OCI-LY3 (cell line): ENCODE results near the gene CAMTA1.

Experiments
- CTCF ChIP-seq: fragments of 200-600, 300-600 bp; sonication (generic); IDR thresholded peaks from 2 replicates; pipeline ENCODE4 v1.5.1; 2014; ENCODE audit warnings: antibody characterized with exemption, low read length, low read depth
- EZH2phosphoT487 ChIP-seq: fragments of 200-600 bp; shearing (Covaris generic); IDR thresholded peaks from 2 replicates; pipeline ENCODE4 v1.6.1; 2018; ENCODE audit warnings: antibody characterized with exemption, mixed run types, low read depth

GRCh38 chr1:7185721-7186120, 400.5 kb downstream of the CAMTA1 start:
- TF ChIP-seq CTCF (no peak), EZH2phosphoT487 (no peak)
